Adrenal gland (tissue), 19 donors: Measurements from ENCODE around the gene TMEM200C. TPM values are rescaled to one million over a fixed set of nuclear protein-coding genes. Genes with fewer than 3 reads are reported as not detected.
A peak's percentile ranks its signal among the peaks of the same experiment; 100 is the strongest.

Source experiments
- DNase-seq, 7 donors: peaks; one replicate each; pipeline ENCODE4 v3.0.0-alpha.2; 2019 to 2020
- H3K27ac ChIP-seq, 5 donors: fragments of 200-600 bp; sonication (generic) in 4 of 5; 1 replicate in 3 of 5; 2 replicates in 2 of 5; pipeline versions ENCODE4 v1.5.1 to v1.8.0; 2016 to 2020; ENCODE audit warnings: mild to moderate bottlenecking in 1 of 5
- H3K27me3 ChIP-seq: fragments of 200-600 bp; 2 replicates; pipeline ENCODE4 v1.8.0; 2021
- H3K36me3 ChIP-seq, 2 donors: fragments of 200-600 bp; replicated peaks in 1 of 2; 1 replicate in 1 of 2; 2 replicates in 1 of 2; pipeline versions ENCODE4 v1.5.1 to v1.8.0; 2018 to 2022
- H3K4me1 ChIP-seq, 2 donors: fragments of 200-600 bp; replicated peaks in 1 of 2; 1 replicate in 1 of 2; 2 replicates in 1 of 2; pipeline versions ENCODE4 v1.5.1 to v1.8.0; 2018 to 2021
- H3K4me3 ChIP-seq, 4 donors: fragments of 200-600 bp; sonication (generic) in 3 of 4; one replicate each; pipeline ENCODE4 v1.5.1; 2016 to 2018
- H3K9me3 ChIP-seq, 3 donors: fragments of 200-600 bp; sonication (generic) in 1 of 3; replicated peaks in 1 of 3; 1 replicate in 2 of 3; 2 replicates in 1 of 3; pipeline versions ENCODE4 v1.5.1 to v1.8.0; 2016 to 2021
- CTCF ChIP-seq, 6 experiments: fragments of 450-650 bp in 4 of 6; fragments of 200-600 bp in 2 of 6; sonication (generic) in 1 of 6; IDR thresholded peaks; 1 replicate in 5 of 6; 2 replicates in 1 of 6; pipeline versions ENCODE4 v1.5.1 to v1.8.0; 2016 to 2021; ENCODE audit warnings: antibody characterized with exemption in 6 of 6, mild to moderate bottlenecking in 2 of 6, moderate library complexity in 1 of 6
- POLR2A ChIP-seq, 2 donors: fragments of 450-650 bp; IDR thresholded peaks; one replicate each; pipeline ENCODE4 v1.6.1; 2017; ENCODE audit warnings: antibody characterized with exemption in 2 of 2, mild to moderate bottlenecking in 2 of 2, moderate library complexity in 1 of 2
- WGBS, 4 donors: extraction: QIAGEN DNeasy Blood & Tissue Kit in 2 of 4; methylation state at CpG; one replicate each; pipeline versions ENCODE4 v1.1.5 to v1.1.7; 2013 to 2017; 5-methylcytosine and 5-hydroxymethylcytosine counted together
- intact Hi-C, 2 donors: fragments of 100-400 bp; cut with DNase I; formaldehyde crosslinking; loops; one replicate each; pipeline versions ENCODE4 v1.14.1 to v1.15.0; 2022 to 2023
- long read RNA-seq, 10 donors: library from polyadenylated mRNA in 3 of 10; unstranded in 2 of 10; stranded (forward) in 1 of 10; transcript quantifications; one replicate each; pipeline ENCODE4 v2.0.0 and lab custom pipeline, GENCODE V29; 2021 to 2026
- polyA plus RNA-seq, 3 donors: library from polyadenylated mRNA; stranded (reverse); fragments of 200-250 nt in 2 of 3; fragments of 350-450 nt in 1 of 3; fragmentation: Illumina TruSeq in 1 of 3; extraction: RNeasy Lipid Tissue Mini Kit (QIAGEN cat#74804) in 1 of 3; gene quantifications; one replicate each; pipeline ENCODE4 v1.2.3, GENCODE V29; 2013 to 2014
- total RNA-seq, 9 donors: library from RNA; depleted of rRNA in 4 of 9; stranded (reverse); fragments of >200 nt in 4 of 9; fragments of 120-200 nt in 1 of 9; fragmentation: NEBNext Ultra II Directional in 1 of 9; extraction: Animal tissue kit (Norgen Biotek cat#: 25700) in 1 of 9; gene quantifications; one replicate each; pipeline versions ENCODE4 v1.1.0 to v1.2.4, GENCODE V29; 2013 to 2023
- donor health status: healthy with polysubstance abuse.
- donor health status: Bipolar disorder and iron deficiency.
- donor health status: DM: yes; HTN: yes; CAD: no.
- donor health status: DM: no; HTN: no; CAD: no.
- donor health status: DM: no; HTN: no; CAD: no.
- donor health status: DM: yes; HTN: yes; CAD: no.

TMEM200C gene
- 10 to 100 TPM in 5 of 9 donors, 1 to 10 TPM in 3, under 1 TPM in 1; 0.06 to 42.4 (median 15.1) TPM for total RNA-seq
- polyA plus RNA-seq = 1 to 10 TPM; 1.6 to 3.1 (median 2.7) TPM
- long read RNA-seq, donor 1 = 0 reads
- long read RNA-seq, donor 2 = 0 reads
- long read RNA-seq, donor 3 = 0 reads
- long read RNA-seq, donor 4, partial matches to known transcripts = 0 of 1 reads
- long read RNA-seq, donor 4, other reads (novel, unspliced or antisense) = 1 of 1 reads
- long read RNA-seq, donor 5, full-length matches to known transcripts = 9 of 36 reads
- long read RNA-seq, donor 5, partial matches to known transcripts = 26 of 36 reads
- long read RNA-seq, donor 5, other reads (novel, unspliced or antisense) = 1 of 36 reads
- long read RNA-seq, donor 6, partial matches to known transcripts = 0 of 1 reads
- long read RNA-seq, donor 6, other reads (novel, unspliced or antisense) = 1 of 1 reads
- long read RNA-seq, donor 7 = 0 reads
- long read RNA-seq, donor 8 = 0 reads
- long read RNA-seq, donor 9 = 0 reads
- long read RNA-seq, donor 10, partial matches to known transcripts = 0 of 2 reads
- long read RNA-seq, donor 10, other reads (novel, unspliced or antisense) = 0 of 2 reads

GRCh38 chr18:5895299-5895875 is at the start of gene TMEM200C:
TSS of gene TMEM200C (minus strand) at chr18:5895522. CDS start at chr18:5892063, 3,459 bp downstream.
- Histone ChIP-seq H3K36me3 (no peaks in the 10 kb centered on the region), H3K4me3 (peak within 1 kb of the TSS; percentile 14 to 80 (median 38)), H3K4me1 (peaks cover 20 to 31% of the 10 kb centered on the region in 2 donors), H3K27me3 (no peaks in the 10 kb centered on the region), H3K9me3 (no peaks in the 10 kb centered on the region), H3K27ac (peak within 1 kb of the TSS in 4 of 5 donors; percentile 77 to 93 (median 88))
- TF ChIP-seq CTCF (IDR thresholded peaks at IDR 0.05) (no peak), POLR2A (IDR thresholded peaks at IDR 0.05) (peak in 1 of 2 donors; percentile 29)
- peak in 6 of 7 donors; percentile 37 to 67 (median 56) for DNase-seq
- 0 to 2% (median 1%) methylated on average over 2 to 82 of the region's 83 CpGs; no CpG with 5 or more reads in 1 of the 4 donors for WGBS, 4 donors
- intact Hi-C loops = loop anchor here in 1 of 2 donors (10.0 kb wide), 1 partner anchor 519 kb away; the partner anchor contains the start of gene L3MBTL4

- DNase-seq = no peak
- intact Hi-C loops = no loop called here
- no peak overlapping the region for H3K27ac ChIP-seq
- H3K27me3 ChIP-seq = no peaks in the 10 kb centered on the region
- TF ChIP-seq POLR2A (IDR thresholded peaks at IDR 0.05) (no peak), CTCF (IDR thresholded peaks at IDR 0.05) (no peak)
- no peaks in the 10 kb centered on the region for H3K4me1 ChIP-seq
- H3K4me3 ChIP-seq = no peak overlapping the region
- no peaks in the 10 kb centered on the region for H3K36me3 ChIP-seq
- H3K9me3 ChIP-seq = no peaks in the 10 kb centered on the region
- 76 to 95% (median 92%) methylated on average over 3 of the region's 3 CpGs for WGBS, 4 donors
Observed at GRCh38 chr18:5944448-5944847, 49.1 kb upstream of the TMEM200C start.

- H3K27ac ChIP-seq = no peak overlapping the region
- no peaks in the 10 kb centered on the region for H3K36me3 ChIP-seq
- intact Hi-C loops = no loop called here
- H3K9me3 ChIP-seq = no peaks in the 10 kb centered on the region
- TF ChIP-seq POLR2A (IDR thresholded peaks at IDR 0.05) = no peak
- no peak for TF ChIP-seq CTCF (IDR thresholded peaks at IDR 0.05)
- no peaks in the 10 kb centered on the region for H3K27me3 ChIP-seq
- peak in 5 of 7 donors; percentile 19 to 60 (median 37) for DNase-seq
- no peaks in the 10 kb centered on the region for H3K4me1 ChIP-seq
- 51 to 61% (median 54%) methylated on average over 5 of the region's 5 CpGs for WGBS, 4 donors
- no peak overlapping the region for H3K4me3 ChIP-seq
Observed at GRCh38 chr18:5943514-5943913, 48.2 kb upstream of the TMEM200C start.

GRCh38 chr18:5942591-5942990 is 47.3 kb upstream of the TMEM200C start:
- H3K27ac ChIP-seq = no peak overlapping the region
- no peaks in the 10 kb centered on the region for H3K9me3 ChIP-seq
- TF ChIP-seq CTCF (IDR thresholded peaks at IDR 0.05) (no peak), POLR2A (IDR thresholded peaks at IDR 0.05) (no peak)
- DNase-seq = no peak
- H3K27me3 ChIP-seq = no peaks in the 10 kb centered on the region
- H3K4me1 ChIP-seq = no peaks in the 10 kb centered on the region
- intact Hi-C loops = no loop called here
- H3K4me3 ChIP-seq = no peak overlapping the region
- H3K36me3 ChIP-seq = no peaks in the 10 kb centered on the region
- WGBS, 4 donors = 54 to 63% (median 61%) methylated on average over 5 to 6 of the region's 6 CpGs
